Measurements from ENCODE around the gene MARVELD1.

Gene MARVELD1

DNA sequence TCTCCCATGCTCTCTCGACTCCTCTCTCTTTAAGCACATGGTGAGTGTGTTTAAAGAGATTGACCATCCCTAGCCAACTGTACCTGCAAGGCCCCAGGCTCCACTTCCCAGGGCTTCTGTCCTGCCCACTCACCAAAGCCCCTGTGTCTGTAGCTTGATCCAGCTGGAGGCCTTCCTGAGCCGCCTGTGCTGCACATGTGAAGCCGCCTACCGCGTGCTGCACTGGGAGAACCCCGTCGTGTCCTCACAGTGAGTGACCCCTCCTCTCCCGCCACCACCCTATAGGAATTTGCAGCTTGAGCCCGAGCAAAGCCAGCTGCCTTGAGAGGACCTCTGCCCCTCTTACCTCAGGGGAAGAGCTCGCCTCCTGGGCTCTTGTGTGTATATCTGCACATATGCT, 34.6 kb downstream of the MARVELD1 start:
- H3K36me3 ChIP-seq (ENCODE audit: control insufficient read depth in 2 of 2, insufficient read depth in 2 of 2, low read length in 2 of 2), result peaks cover 65 to 81% of the 10 kb centered on the region in 2 donors

GRCh38 chr10:97752956-97753355, 39.4 kb downstream of the MARVELD1 start:
- Histone ChIP-seq H3K9me3 (ENCODE audit: control insufficient read depth in 2 of 2, low read length in 2 of 2) (no peaks in the 10 kb centered on the region), H3K27ac (ENCODE audit: low read depth in 2 of 2, low read length in 2 of 2) (no peak overlapping the region), H3K36me3 (ENCODE audit: control insufficient read depth in 2 of 2, insufficient read depth in 2 of 2, low read length in 2 of 2) (peaks cover 86 to 87% of the 10 kb centered on the region in 2 donors), H3K9ac (ENCODE audit: low read depth in 1 of 2, low read length in 2 of 2) (no peak overlapping the region), H3K4me3 (ENCODE audit: low read length in 2 of 2) (no peak overlapping the region), H3K27me3 (ENCODE audit: control insufficient read depth in 2 of 2, insufficient read depth in 2 of 2, low read length in 2 of 2) (no peaks in the 10 kb centered on the region), H3K4me1 (ENCODE audit: control insufficient read depth in 2 of 2, insufficient read depth in 2 of 2, low read length in 2 of 2) (no peaks in the 10 kb centered on the region)

More for the DNA sequence above, 34.6 kb downstream of the MARVELD1 start:
- H3K4me3 ChIP-seq (ENCODE audit: low read length in 2 of 2), result no peak overlapping the region
- H3K27ac ChIP-seq (ENCODE audit: low read depth in 2 of 2, low read length in 2 of 2), result no peak overlapping the region
- H3K27me3 ChIP-seq (ENCODE audit: control insufficient read depth in 2 of 2, insufficient read depth in 2 of 2, low read length in 2 of 2), result no peaks in the 10 kb centered on the region
- no peaks in the 10 kb centered on the region for H3K9me3 ChIP-seq (ENCODE audit: control insufficient read depth in 2 of 2, low read length in 2 of 2)
- H3K9ac ChIP-seq (ENCODE audit: low read depth in 1 of 2, low read length in 2 of 2), result no peak overlapping the region
- H3K4me1 ChIP-seq (ENCODE audit: control insufficient read depth in 2 of 2, insufficient read depth in 2 of 2, low read length in 2 of 2), result no peaks in the 10 kb centered on the region

DNA sequence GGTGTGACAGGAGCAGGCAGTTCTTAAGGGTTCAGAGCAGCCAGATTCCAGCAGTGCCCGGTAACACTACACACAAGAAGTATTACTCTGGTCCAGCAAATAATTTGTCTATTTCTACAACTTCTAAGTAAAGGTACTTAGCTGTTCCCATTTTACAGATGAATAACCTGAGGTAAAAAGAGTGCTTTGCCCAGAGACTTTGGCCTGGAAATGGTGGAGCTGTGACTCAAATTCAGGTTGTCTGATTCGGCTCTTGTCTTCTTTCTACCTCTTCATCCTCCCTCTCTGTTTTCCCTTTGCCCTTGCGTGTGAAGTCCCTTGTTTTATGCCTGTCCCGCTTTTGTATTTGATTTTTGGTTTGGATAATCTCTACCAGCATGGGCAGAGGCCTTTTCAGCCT, 41.2 kb downstream of the MARVELD1 start:
- Histone ChIP-seq H3K9ac (ENCODE audit: low read depth in 1 of 2, low read length in 2 of 2) (no peak overlapping the region), H3K27me3 (ENCODE audit: control insufficient read depth in 2 of 2, insufficient read depth in 2 of 2, low read length in 2 of 2) (no peaks in the 10 kb centered on the region), H3K4me1 (ENCODE audit: control insufficient read depth in 2 of 2, insufficient read depth in 2 of 2, low read length in 2 of 2) (no peaks in the 10 kb centered on the region), H3K4me3 (ENCODE audit: low read length in 2 of 2) (no peak overlapping the region), H3K27ac (ENCODE audit: low read depth in 2 of 2, low read length in 2 of 2) (no peak overlapping the region), H3K36me3 (ENCODE audit: control insufficient read depth in 2 of 2, insufficient read depth in 2 of 2, low read length in 2 of 2) (peaks cover 78 to 80% of the 10 kb centered on the region in 2 donors), H3K9me3 (ENCODE audit: control insufficient read depth in 2 of 2, low read length in 2 of 2) (no peaks in the 10 kb centered on the region)

DNA sequence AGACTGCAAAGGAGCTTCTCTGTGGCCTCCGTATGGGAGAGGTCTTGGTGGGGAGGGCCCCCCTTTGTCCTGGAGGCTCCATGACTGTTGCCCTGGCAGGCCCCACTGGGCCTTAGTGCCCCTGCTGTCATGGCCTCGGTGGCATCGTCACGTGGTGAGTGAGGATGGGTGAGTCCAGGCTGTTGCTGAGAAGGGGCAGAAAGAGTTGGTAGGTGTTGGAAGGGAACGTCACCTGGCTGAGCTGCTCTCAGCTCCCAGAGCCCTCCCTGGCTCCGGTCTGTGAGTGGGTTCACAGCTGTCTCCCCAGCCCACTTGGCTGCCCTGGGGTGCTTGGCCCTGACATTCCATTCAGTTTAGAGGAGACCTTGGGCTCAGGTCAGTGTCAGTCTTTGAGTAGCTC, 42.2 kb downstream of the MARVELD1 start:
- Histone ChIP-seq H3K27me3 (ENCODE audit: control insufficient read depth in 2 of 2, insufficient read depth in 2 of 2, low read length in 2 of 2) (no peaks in the 10 kb centered on the region), H3K9me3 (ENCODE audit: control insufficient read depth in 2 of 2, low read length in 2 of 2) (no peaks in the 10 kb centered on the region), H3K36me3 (ENCODE audit: control insufficient read depth in 2 of 2, insufficient read depth in 2 of 2, low read length in 2 of 2) (peaks cover 77 to 81% of the 10 kb centered on the region in 2 donors), H3K27ac (ENCODE audit: low read depth in 2 of 2, low read length in 2 of 2) (no peak overlapping the region), H3K4me1 (ENCODE audit: control insufficient read depth in 2 of 2, insufficient read depth in 2 of 2, low read length in 2 of 2) (no peaks in the 10 kb centered on the region), H3K9ac (ENCODE audit: low read depth in 1 of 2, low read length in 2 of 2) (no peak overlapping the region), H3K4me3 (ENCODE audit: low read length in 2 of 2) (no peak overlapping the region)

- Histone ChIP-seq H3K36me3 (ENCODE audit: control insufficient read depth in 2 of 2, insufficient read depth in 2 of 2, low read length in 2 of 2) (peaks cover 69 to 78% of the 10 kb centered on the region in 2 donors), H3K4me1 (ENCODE audit: control insufficient read depth in 2 of 2, insufficient read depth in 2 of 2, low read length in 2 of 2) (no peaks in the 10 kb centered on the region), H3K9me3 (ENCODE audit: control insufficient read depth in 2 of 2, low read length in 2 of 2) (no peaks in the 10 kb centered on the region), H3K9ac (ENCODE audit: low read depth in 1 of 2, low read length in 2 of 2) (no peak overlapping the region), H3K27ac (ENCODE audit: low read depth in 2 of 2, low read length in 2 of 2) (no peak overlapping the region), H3K27me3 (ENCODE audit: control insufficient read depth in 2 of 2, insufficient read depth in 2 of 2, low read length in 2 of 2) (no peaks in the 10 kb centered on the region), H3K4me3 (ENCODE audit: low read length in 2 of 2) (no peak overlapping the region)
Measured at GRCh38 chr10:97757471-97757870, 43.9 kb downstream of the MARVELD1 start.

- Histone ChIP-seq H3K4me1 (ENCODE audit: control insufficient read depth in 2 of 2, insufficient read depth in 2 of 2, low read length in 2 of 2) (no peaks in the 10 kb centered on the region), H3K27ac (ENCODE audit: low read depth in 2 of 2, low read length in 2 of 2) (no peak overlapping the region), H3K36me3 (ENCODE audit: control insufficient read depth in 2 of 2, insufficient read depth in 2 of 2, low read length in 2 of 2) (peaks cover 54 to 61% of the 10 kb centered on the region in 2 donors), H3K9me3 (ENCODE audit: control insufficient read depth in 2 of 2, low read length in 2 of 2) (no peaks in the 10 kb centered on the region), H3K9ac (ENCODE audit: low read depth in 1 of 2, low read length in 2 of 2) (no peak overlapping the region), H3K27me3 (ENCODE audit: control insufficient read depth in 2 of 2, insufficient read depth in 2 of 2, low read length in 2 of 2) (no peaks in the 10 kb centered on the region), H3K4me3 (ENCODE audit: low read length in 2 of 2) (no peak overlapping the region)
Measured at GRCh38 chr10:97759158-97759887, 45.8 kb downstream of the MARVELD1 start.

- Histone ChIP-seq H3K4me3 (ENCODE audit: low read length in 2 of 2) (no peak overlapping the region), H3K27me3 (ENCODE audit: control insufficient read depth in 2 of 2, insufficient read depth in 2 of 2, low read length in 2 of 2) (no peaks in the 10 kb centered on the region), H3K27ac (ENCODE audit: low read depth in 2 of 2, low read length in 2 of 2) (no peak overlapping the region), H3K9ac (ENCODE audit: low read depth in 1 of 2, low read length in 2 of 2) (no peak overlapping the region), H3K36me3 (ENCODE audit: control insufficient read depth in 2 of 2, insufficient read depth in 2 of 2, low read length in 2 of 2) (peaks cover 48 to 55% of the 10 kb centered on the region in 2 donors), H3K4me1 (ENCODE audit: control insufficient read depth in 2 of 2, insufficient read depth in 2 of 2, low read length in 2 of 2) (peaks cover 0 to 3% of the 10 kb centered on the region in 2 donors), H3K9me3 (ENCODE audit: control insufficient read depth in 2 of 2, low read length in 2 of 2) (no peaks in the 10 kb centered on the region)
Measured at GRCh38 chr10:97759946-97760345, 46.4 kb downstream of the MARVELD1 start.

GRCh38 chr10:97760461-97761257, 47.1 kb downstream of the MARVELD1 start:
- Histone ChIP-seq H3K9ac (ENCODE audit: low read depth in 1 of 2, low read length in 2 of 2) (no peak overlapping the region), H3K27me3 (ENCODE audit: control insufficient read depth in 2 of 2, insufficient read depth in 2 of 2, low read length in 2 of 2) (no peaks in the 10 kb centered on the region), H3K27ac (ENCODE audit: low read depth in 2 of 2, low read length in 2 of 2) (no peak overlapping the region), H3K4me1 (ENCODE audit: control insufficient read depth in 2 of 2, insufficient read depth in 2 of 2, low read length in 2 of 2) (peaks cover 0 to 3% of the 10 kb centered on the region in 2 donors), H3K4me3 (ENCODE audit: low read length in 2 of 2) (no peak overlapping the region), H3K9me3 (ENCODE audit: control insufficient read depth in 2 of 2, low read length in 2 of 2) (no peaks in the 10 kb centered on the region), H3K36me3 (ENCODE audit: control insufficient read depth in 2 of 2, insufficient read depth in 2 of 2, low read length in 2 of 2) (peaks cover 42 to 48% of the 10 kb centered on the region in 2 donors)

DNA sequence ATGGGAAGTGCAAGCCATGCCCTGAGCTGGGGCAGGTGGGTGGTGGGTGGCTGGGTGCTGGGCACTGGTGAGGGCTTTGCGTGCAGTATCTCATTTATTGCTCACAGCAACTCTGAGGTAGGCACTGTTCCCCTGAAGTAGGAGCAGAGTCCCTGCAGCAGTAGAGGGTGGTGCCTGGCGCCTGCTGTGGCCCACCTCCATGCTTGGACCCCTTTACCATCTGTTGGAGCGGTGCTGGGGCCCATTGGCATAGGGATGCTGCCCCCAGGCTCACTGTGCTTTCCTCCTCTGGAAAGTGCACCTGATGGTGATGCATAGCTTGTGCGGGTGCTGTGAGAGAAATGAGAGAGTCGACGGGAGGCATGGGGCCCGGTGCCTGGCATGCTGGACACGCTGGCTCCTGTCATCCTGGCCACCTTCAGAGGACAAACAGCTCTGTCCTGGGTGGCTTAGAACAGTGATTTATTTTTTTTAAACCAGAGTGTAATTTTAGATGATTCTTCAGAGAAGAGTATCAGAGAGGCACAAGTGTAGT, 47.9 kb downstream of the MARVELD1 start:
- no peak overlapping the region for H3K9ac ChIP-seq (ENCODE audit: low read depth in 1 of 2, low read length in 2 of 2)
- H3K27me3 ChIP-seq (ENCODE audit: control insufficient read depth in 2 of 2, insufficient read depth in 2 of 2, low read length in 2 of 2), result no peaks in the 10 kb centered on the region
- H3K36me3 ChIP-seq (ENCODE audit: control insufficient read depth in 2 of 2, insufficient read depth in 2 of 2, low read length in 2 of 2), result peaks cover 34 to 40% of the 10 kb centered on the region in 2 donors
- peaks cover 0 to 3% of the 10 kb centered on the region in 2 donors for H3K4me1 ChIP-seq (ENCODE audit: control insufficient read depth in 2 of 2, insufficient read depth in 2 of 2, low read length in 2 of 2)
- no peak overlapping the region for H3K4me3 ChIP-seq (ENCODE audit: low read length in 2 of 2)
- H3K27ac ChIP-seq (ENCODE audit: low read depth in 2 of 2, low read length in 2 of 2), result no peak overlapping the region
- no peaks in the 10 kb centered on the region for H3K9me3 ChIP-seq (ENCODE audit: control insufficient read depth in 2 of 2, low read length in 2 of 2)

DNA sequence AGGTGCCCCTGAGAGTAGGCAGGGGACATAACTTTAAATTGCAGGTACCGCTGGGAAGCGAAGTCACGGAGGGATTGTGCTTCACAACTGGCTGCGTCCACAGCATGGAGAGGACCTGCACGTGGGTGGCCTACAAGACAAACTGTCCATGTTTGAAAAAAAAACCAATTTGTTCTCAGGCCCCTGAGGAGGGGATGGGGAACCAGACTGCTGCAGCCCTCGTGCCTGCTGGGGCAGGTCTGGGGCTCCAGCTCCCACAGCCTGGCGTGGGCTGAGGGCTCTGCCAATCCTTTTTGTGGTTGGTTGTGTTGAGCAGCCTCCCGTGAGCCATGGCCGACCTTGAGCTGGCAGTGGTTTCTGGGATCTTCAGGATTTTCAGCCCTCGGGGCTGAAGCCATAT, 48.5 kb downstream of the MARVELD1 start:
- H3K27ac ChIP-seq (ENCODE audit: low read depth in 2 of 2, low read length in 2 of 2), result peak overlapping the region in 1 of 2 donors; percentile 23
- H3K4me1 ChIP-seq (ENCODE audit: control insufficient read depth in 2 of 2, insufficient read depth in 2 of 2, low read length in 2 of 2), result peaks cover 0 to 3% of the 10 kb centered on the region in 2 donors
- no peaks in the 10 kb centered on the region for H3K9me3 ChIP-seq (ENCODE audit: control insufficient read depth in 2 of 2, low read length in 2 of 2)
- peaks cover 28 to 34% of the 10 kb centered on the region in 2 donors for H3K36me3 ChIP-seq (ENCODE audit: control insufficient read depth in 2 of 2, insufficient read depth in 2 of 2, low read length in 2 of 2)
- no peaks in the 10 kb centered on the region for H3K27me3 ChIP-seq (ENCODE audit: control insufficient read depth in 2 of 2, insufficient read depth in 2 of 2, low read length in 2 of 2)
- no peak overlapping the region for H3K4me3 ChIP-seq (ENCODE audit: low read length in 2 of 2)
- no peak overlapping the region for H3K9ac ChIP-seq (ENCODE audit: low read depth in 1 of 2, low read length in 2 of 2)

Measured in mucosa of rectum (tissue), 2 donors.